ENCODE measurements around the gene ERMN.

DNA sequence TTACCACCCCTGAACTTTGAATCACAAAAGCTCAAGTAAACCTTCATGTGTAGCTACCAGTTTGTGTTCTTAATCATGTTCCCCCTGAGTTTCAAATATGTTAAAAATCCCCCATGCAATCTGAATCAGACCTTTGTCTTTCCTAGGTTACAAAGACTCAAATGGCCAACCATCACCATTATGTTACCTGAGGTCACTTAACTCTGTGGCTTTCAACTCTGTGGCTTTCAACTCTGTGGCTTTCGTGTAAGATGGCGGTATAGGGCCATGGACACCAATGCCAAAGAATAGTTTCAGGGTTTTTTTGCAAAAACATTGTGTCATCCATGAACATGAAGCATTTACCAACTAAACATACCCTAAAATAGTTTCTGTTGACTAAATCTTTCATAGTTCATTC is 6.7 kb downstream of the ERMN start:
- TF ChIP-seq, protein P1, sequence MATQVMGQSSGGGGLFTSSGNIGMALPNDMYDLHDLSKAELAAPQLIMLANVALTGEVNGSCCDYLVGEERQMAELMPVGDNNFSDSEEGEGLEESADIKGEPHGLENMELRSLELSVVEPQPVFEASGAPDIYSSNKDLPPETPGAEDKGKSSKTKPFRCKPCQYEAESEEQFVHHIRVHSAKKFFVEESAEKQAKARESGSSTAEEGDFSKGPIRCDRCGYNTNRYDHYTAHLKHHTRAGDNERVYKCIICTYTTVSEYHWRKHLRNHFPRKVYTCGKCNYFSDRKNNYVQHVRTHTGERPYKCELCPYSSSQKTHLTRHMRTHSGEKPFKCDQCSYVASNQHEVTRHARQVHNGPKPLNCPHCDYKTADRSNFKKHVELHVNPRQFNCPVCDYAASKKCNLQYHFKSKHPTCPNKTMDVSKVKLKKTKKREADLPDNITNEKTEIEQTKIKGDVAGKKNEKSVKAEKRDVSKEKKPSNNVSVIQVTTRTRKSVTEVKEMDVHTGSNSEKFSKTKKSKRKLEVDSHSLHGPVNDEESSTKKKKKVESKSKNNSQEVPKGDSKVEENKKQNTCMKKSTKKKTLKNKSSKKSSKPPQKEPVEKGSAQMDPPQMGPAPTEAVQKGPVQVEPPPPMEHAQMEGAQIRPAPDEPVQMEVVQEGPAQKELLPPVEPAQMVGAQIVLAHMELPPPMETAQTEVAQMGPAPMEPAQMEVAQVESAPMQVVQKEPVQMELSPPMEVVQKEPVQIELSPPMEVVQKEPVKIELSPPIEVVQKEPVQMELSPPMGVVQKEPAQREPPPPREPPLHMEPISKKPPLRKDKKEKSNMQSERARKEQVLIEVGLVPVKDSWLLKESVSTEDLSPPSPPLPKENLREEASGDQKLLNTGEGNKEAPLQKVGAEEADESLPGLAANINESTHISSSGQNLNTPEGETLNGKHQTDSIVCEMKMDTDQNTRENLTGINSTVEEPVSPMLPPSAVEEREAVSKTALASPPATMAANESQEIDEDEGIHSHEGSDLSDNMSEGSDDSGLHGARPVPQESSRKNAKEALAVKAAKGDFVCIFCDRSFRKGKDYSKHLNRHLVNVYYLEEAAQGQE (IDR thresholded peaks at IDR 0.05; ENCODE audit: insufficient read depth in 1 of 2, low read depth in 2 of 2, low read length in 2 of 2), result no peak
- TF ChIP-seq POLR2AphosphoS5 (IDR thresholded peaks at IDR 0.05; ENCODE audit: low read depth, low read length) (no peak), TAF1 (IDR thresholded peaks at IDR 0.05; ENCODE audit: borderline replicate concordance, insufficient read depth, low read length) (no peak), FOXP2 (optimal IDR thresholded peaks at IDR 0.05; ENCODE audit: borderline replicate concordance, extremely low read depth, extremely low read length, insufficient read depth) (no peak), SIN3A (IDR thresholded peaks at IDR 0.05; ENCODE audit: borderline replicate concordance, insufficient read depth, low read length) (no peak)
